ENCODE data around the gene ASB11. TPM values are rescaled to one million over a fixed set of nuclear protein-coding genes. Genes with fewer than 3 reads are reported as not detected.

The ASB11 gene
- total RNA-seq, 4 donors from 2014 or later = 16.2 to 59.8 (median 47.4) TPM

GRCh38 chrX:15350329-15350996 is 35.0 kb upstream of the ASB11 start:
- in situ Hi-C loops (cut with MboI; ENCODE audit: low sequenced_read_pairs in 4 of 4) (loop anchor here in 1 of 4 donors (10.0 kb wide), 1 partner anchor 114 kb away; no protein-coding TSS in a partner anchor), intact Hi-C loops (cut with DNase I; ENCODE audit: low total_unique reads) (no loop called here)
- TF ChIP-seq POLR2A (IDR thresholded peaks at IDR 0.05) (no peak), CTCF (IDR thresholded peaks at IDR 0.05 in 4 of 5, conservative IDR thresholded peaks at IDR 0.05 in 1 of 5) (no peak)
- Histone ChIP-seq H3K27ac (peak overlapping the region; percentile 12 to 30 (median 30)), H3K27me3 (no peaks in the 10 kb centered on the region), H3K36me3 (peaks cover 0 to 8% of the 10 kb centered on the region in 2 donors), H3K9me3 (no peaks in the 10 kb centered on the region), H3K4me3 (no peak overlapping the region), H3K4me1 (no peaks in the 10 kb centered on the region)
- no peak for DNase-seq
- no peak for ATAC-seq

GRCh38 chrX:15349046-15349445 is 33.6 kb upstream of the ASB11 start:
- Histone ChIP-seq H3K4me3 (no peak overlapping the region), H3K27me3 (no peaks in the 10 kb centered on the region), H3K36me3 (peaks cover 0 to 8% of the 10 kb centered on the region in 2 donors), H3K4me1 (no peaks in the 10 kb centered on the region), H3K27ac (no peak overlapping the region), H3K9me3 (no peaks in the 10 kb centered on the region)
- ATAC-seq (peak; percentile 75 to 84), DNase-seq (peak in 1 of 2 donors; percentile 44)
- TF ChIP-seq CTCF (IDR thresholded peaks at IDR 0.05 in 4 of 5, conservative IDR thresholded peaks at IDR 0.05 in 1 of 5) = peak; percentile 6 to 57 (median 42)
- TF ChIP-seq POLR2A (IDR thresholded peaks at IDR 0.05) = no peak
- in situ Hi-C loops (cut with MboI; ENCODE audit: low sequenced_read_pairs in 4 of 4) (loop anchor here in 2 of 4 donors (5.0 to 25.0 kb wide), 3 partner anchors 118 to 216 kb away; partner anchors contain the start of gene PIR (in 1 of the 2)), intact Hi-C loops (cut with DNase I; ENCODE audit: low total_unique reads) (loop anchor here (1.0 to 10.0 kb wide), 2 partner anchors 118 to 216 kb away; no protein-coding TSS in a partner anchor)

- Histone ChIP-seq H3K9me3 (no peaks in the 10 kb centered on the region), H3K4me1 (no peaks in the 10 kb centered on the region), H3K27me3 (no peaks in the 10 kb centered on the region), H3K36me3 (peaks cover 0 to 8% of the 10 kb centered on the region in 2 donors), H3K4me3 (no peak overlapping the region), H3K27ac (no peak overlapping the region)
- intact Hi-C loops (cut with DNase I; ENCODE audit: low total_unique reads) (loop anchor here (10.0 kb wide), 1 partner anchor 219 kb away; no protein-coding TSS in a partner anchor), in situ Hi-C loops (cut with MboI; ENCODE audit: low sequenced_read_pairs in 4 of 4) (loop anchor here in 2 of 4 donors (5.0 to 25.0 kb wide), 3 partner anchors 121 to 219 kb away; partner anchors contain the start of gene PIR (in 1 of the 2))
- no peak for ATAC-seq
- TF ChIP-seq POLR2A (IDR thresholded peaks at IDR 0.05) = no peak
- TF ChIP-seq CTCF (IDR thresholded peaks at IDR 0.05 in 4 of 5, conservative IDR thresholded peaks at IDR 0.05 in 1 of 5) = no peak
- DNase-seq = no peak
These were observed 30.5 kb upstream of the ASB11 start for GRCh38 chrX:15345976-15346375.

GRCh38 chrX:15344106-15344505 is 28.7 kb upstream of the ASB11 start:
- Histone ChIP-seq H3K27me3 (no peaks in the 10 kb centered on the region), H3K4me3 (no peak overlapping the region), H3K9me3 (no peaks in the 10 kb centered on the region), H3K4me1 (no peaks in the 10 kb centered on the region), H3K36me3 (peaks cover 0 to 8% of the 10 kb centered on the region in 2 donors), H3K27ac (no peak overlapping the region)
- in situ Hi-C loops (cut with MboI; ENCODE audit: low sequenced_read_pairs in 4 of 4) = loop anchor here in 2 of 4 donors (10.0 to 25.0 kb wide), 2 partner anchors 143 to 221 kb away; partner anchors contain the start of gene PIR (in 1 of the 2)
- intact Hi-C loops (cut with DNase I; ENCODE audit: low total_unique reads) = loop anchor here (10.0 kb wide), 1 partner anchor 221 kb away; no protein-coding TSS in a partner anchor
- TF ChIP-seq POLR2A (IDR thresholded peaks at IDR 0.05) (no peak), CTCF (IDR thresholded peaks at IDR 0.05 in 4 of 5, conservative IDR thresholded peaks at IDR 0.05 in 1 of 5) (no peak)
- ATAC-seq = no peak
- DNase-seq = no peak
